Activated CD8-positive, alpha-beta memory T cell treated with anti-CD3 and anti-CD28 coated beads, Interleukin-2, amount 50 U/mL, for 1 hour (primary cell): ENCODE data around the gene ZIC2.

Experiments used
- DNase-seq: peaks from one replicate; pipeline ENCODE4 v3.0.0-alpha.2; 2020; ENCODE audit errors: extremely low read depth

ZIC2 gene

GRCh38 chr13:99959540-99960230, 21.9 kb upstream of the ZIC2 start:
- DNase-seq = no peak

GRCh38 chr13:99960663-99961311, 20.8 kb upstream of the ZIC2 start:
- no peak for DNase-seq

DNA sequence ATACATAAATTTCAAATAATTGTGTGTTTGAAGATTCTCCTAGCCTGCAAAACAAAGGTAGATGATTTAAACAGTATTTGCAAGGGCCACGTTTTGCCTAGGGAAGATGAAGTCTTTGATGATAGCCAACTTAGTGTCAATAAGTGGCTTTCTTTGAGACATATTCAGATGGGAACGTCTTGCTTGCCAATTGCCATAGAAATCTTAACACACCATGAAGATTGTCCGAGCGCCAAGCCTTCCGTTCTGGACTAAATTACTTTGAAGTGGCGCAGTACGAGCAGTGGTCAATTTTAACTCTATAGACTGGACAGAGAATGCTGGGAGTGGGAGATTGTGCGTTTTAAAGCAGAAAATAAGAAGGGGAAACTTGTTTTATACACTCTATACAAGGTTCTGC, 19.9 kb upstream of the ZIC2 start:
- DNase-seq = no peak

GRCh38 chr13:99962242-99962641, 19.3 kb upstream of the ZIC2 start:
- DNase-seq = no peak

DNA sequence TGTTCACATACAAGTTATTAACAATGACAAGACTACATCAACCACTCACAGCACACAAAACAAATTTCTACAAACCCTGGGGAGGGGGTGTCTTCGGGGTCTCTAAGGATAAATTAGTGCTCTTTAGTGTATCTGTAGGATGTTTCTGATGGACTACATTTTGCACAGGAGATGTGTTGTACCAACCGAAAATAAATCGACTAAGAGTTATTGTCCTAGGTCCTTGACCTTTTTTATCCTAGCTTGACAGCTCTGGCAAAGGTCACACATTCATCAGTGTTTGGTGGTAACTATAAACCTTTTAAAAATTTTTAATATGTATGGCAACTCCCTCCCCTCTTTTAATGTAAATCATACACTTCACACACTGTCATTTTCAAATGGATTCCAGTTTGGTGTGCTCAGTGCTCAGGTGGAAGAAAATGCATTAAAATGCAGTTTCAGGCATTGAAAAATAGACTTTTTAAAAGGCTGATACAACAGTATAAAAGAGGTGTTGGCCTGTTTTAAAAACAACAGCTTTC, 17.7 kb upstream of the ZIC2 start:
- no peak for DNase-seq

GRCh38 chr13:99965329-99966000, 16.1 kb upstream of the ZIC2 start:
- DNase-seq = no peak

GRCh38 chr13:99966064-99966805, 15.3 kb upstream of the ZIC2 start:
- DNase-seq = no peak

DNA sequence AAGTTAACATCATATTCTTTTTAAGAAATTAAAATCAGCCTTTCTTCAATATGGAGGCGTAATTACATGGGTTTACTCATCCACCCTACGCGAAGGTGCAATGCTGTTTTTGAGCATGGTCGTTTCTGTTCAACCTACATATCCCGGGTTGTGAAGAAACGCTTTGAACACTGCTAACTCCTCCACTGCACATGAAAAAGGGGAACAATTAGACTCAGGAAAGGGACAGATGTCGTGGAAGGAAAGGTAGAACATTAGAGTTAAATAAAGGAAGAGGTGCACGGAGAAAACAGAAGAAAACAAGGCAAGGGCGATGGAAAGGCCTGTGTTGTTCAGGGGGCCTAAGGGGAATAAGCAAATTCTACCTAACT, 14.1 kb upstream of the ZIC2 start:
- DNase-seq = no peak

- DNase-seq = no peak
Observed at GRCh38 chr13:99967869-99968520, 13.6 kb upstream of the ZIC2 start.

DNA sequence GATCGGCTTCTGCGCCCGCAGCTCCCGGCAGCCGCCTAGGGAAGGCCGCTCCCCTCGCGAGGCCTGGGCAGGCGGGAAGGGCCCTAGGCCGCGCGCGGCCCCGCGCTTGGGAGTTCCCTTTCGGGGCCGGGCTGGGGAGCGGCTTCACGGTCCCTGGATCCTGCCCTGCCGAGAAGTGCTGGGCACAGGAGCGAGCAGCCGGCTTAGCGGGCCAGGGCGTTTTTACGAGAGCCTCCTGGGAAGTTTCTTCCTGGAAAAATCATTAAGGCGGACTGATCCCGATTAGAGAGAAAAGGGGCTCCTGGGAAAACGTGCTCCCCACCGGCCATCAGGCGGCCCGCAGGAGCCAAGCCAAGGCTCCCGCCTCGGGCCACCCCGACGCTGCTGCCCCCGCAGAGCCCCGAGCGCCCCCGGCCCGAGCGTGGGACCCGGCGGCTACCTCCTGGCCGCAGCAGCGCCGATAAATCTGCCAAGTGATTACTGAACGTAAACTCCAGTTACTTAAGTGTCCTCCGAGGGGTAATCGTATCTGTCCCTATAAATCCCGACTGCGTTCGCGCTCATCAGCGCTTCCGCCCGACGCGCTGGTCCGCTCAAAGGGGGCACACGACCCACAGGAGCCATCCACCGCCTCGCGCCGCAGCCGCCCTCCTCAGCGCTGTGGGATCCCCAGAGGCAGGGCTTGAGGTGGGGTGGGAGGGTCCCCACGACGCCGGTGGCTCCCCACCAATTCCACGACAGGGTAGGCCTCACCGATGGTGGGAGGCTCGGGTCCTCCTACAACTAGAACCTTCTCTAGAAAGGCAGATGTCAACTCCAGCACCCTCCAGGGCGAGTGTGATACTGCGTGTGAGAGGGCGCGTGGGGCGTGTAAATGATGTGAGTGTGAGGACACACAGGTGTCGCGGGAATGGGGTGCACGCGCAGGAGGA, 12.8 kb upstream of the ZIC2 start:
- no peak for DNase-seq

GRCh38 chr13:99969453-99969918, 12.1 kb upstream of the ZIC2 start:
- no peak for DNase-seq

DNA sequence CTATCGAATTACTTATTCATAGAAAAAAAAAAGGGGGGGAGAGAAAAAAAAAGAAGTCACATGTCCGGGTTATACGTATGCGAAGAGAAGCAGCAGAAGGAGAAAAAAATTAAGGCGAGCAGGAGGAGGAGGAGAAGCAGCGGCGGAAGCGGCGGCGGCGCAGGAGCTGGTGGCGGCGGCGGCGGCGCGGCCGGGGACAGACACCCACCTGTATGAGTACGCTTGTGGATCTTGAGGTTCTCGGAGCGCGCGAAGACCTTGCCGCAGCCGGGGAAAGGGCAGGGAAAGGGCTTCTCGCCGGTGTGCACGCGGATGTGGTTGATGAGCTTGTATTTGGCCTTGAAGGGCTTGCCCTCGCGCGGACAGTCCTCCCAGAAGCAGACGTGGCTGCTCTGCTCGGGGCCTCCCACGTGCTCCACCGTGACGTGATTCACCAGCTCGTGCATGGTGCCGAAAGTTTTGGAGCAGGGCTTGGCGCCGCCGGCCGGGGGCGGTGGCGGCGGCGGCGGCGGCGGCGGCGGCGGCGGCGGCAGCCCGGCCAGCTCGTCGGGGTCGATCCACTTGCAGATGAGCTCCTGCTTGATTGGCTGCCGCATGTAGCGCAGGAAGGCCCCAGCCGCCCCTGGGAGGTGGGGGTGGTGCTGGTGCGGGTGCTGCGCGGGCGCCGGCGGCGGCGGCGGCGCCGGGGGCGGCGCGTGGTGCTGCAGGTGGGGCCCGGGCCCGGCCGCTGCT, 11.5 kb upstream of the ZIC2 start:
- no peak for DNase-seq

- no peak for DNase-seq
Observed at GRCh38 chr13:99970651-99971575, 10.7 kb upstream of the ZIC2 start.

DNA sequence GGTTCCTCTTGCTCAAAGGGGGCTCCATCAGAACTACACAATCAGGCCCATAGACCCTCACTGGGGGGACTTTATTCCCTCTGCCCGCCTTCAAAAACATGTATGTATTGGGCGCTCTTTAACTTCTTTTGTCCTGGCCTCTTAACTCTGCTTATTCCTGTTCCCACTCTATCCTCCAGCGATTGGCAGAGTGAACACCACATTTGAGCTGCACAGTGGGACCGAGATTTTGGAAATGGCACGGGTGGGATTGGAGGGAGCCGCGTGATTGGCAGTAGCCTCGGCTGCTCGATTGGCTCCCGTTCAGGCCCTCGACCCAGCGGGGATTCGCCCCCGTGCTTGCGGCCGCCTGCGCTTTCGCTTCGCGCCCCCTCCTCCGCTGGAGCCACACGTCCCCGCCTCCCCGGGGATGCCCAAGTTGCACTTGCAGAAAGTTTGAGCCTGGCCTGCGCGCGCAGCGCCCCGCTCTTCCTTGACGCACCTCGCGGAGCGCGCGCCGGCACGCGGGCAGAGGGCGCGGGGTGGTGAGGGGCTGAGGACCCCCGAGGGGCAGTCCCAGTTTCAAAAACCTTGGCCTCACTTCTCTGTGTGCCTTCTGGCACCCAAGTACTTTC, 9.9 kb upstream of the ZIC2 start, which contains the start of gene ZIC5:
Gene ZIC5 (minus strand): TSS at position 192 of the 614 bp plus-strand sequence. CDS start 164 bp downstream, at position 28.
- DNase-seq = no peak

DNA sequence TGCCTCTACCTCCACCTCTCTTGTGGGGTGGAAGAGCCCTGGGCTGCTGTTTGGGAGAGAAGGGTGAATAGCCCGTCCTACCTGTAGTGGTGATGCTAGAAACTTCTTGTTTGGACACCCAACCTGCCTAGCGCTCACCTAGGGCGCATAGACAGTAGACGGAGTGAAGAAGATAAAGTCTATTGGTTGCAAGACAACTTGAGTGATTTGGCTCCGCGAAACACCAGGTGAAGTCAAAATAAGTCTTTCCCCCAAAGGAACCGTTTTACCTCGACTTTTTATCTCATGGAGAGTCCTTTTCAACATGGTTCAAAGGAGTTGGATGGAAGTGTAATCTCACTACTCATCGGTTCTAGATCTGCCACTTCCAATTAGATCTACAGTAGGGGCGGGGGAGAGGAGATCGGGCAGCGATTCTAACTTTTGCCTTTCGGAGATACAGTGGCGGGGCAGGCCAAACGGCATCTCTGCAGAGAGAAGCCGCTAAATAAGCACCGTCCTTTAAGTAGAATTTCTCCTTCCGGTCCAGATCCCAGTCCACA, 9.3 kb upstream of the ZIC2 start:
- no peak for DNase-seq

DNA sequence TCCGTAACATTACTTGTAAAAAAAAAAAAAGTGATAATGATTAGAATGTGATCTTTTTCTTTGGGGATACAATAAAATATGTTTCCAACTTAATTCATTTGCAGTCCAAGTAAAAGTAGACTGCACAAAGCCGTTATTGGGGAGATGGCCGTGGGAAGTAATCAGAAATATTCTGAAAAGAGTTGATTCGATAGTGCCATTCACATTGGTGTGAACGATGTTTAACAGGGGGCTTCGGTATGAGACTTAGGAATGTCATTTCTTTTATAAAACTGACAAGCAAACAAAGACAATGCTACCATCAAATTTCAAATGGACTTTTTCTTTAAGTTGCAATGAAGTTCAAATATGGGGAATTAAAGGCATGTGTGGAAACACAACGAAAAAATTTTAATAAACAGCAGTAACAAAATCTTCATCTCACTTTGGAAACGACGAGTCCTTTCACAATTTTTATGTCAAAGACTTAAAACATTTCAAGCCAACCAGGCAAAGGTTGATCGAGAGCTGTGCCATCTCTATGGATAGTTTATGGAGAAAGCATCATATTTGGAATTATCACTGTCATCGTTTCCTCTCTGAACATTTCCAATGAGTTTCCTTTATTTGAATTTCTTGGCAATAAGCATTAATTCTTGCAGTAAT, 8.3 kb upstream of the ZIC2 start:
- DNase-seq = no peak

DNA sequence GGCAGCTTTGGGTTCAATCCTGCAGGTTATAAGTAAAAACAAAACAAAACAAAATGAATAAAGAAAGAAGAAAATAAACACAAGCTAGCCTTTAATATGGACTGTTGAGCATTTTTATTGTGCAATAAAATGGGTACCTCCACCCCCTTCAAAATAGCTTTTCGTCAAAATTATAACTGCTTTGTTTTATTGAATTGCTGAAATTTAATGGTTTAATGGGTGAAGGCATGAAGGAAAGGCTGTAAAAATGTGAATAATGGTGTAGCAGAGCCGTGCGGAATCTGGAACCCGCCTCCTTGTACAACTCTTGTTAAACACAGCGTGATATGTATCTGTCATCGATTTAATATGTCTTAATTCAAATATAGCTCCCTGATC, 7.8 kb upstream of the ZIC2 start:
- DNase-seq = no peak
